HEK293 (cell line): ENCODE measurements around the gene PRKAG3.

Experiments
- CTCF ChIA-PET: fragments of 350-600 bp; formaldehyde crosslinking; extraction: SDS; loops from one replicate; lab custom pipeline; 2021; ENCODE audit warnings: antibody characterized with exemption; lab: Yijun Ruan, JAX
- POLR2A ChIA-PET: fragments of 300-600 bp; formaldehyde crosslinking; extraction: SDS; loops from one replicate; lab custom pipeline; 2020; ENCODE audit warnings: antibody characterized with exemption, inconsistent platforms; lab: Yijun Ruan, JAX
- H3K27ac ChIP-seq: fragments of 200-500 bp; sonication (Bioruptor generic); 2 replicates; pipeline ENCODE4 v1.5.1; 2014; ENCODE audit warnings: low read depth, low read length, control low read depth, inconsistent platforms; ENCODE audit errors: extremely low read depth
- H3K36me3 ChIP-seq, 2 experiments: fragments of 200-500 bp in 1 of 2; sonication (Bioruptor generic) in 1 of 2; 1 replicate in 1 of 2; 2 replicates in 1 of 2; pipeline ENCODE4 v1.5.1; 2014 to 2017; ENCODE audit warnings: inconsistent platforms in 2 of 2, low read length in 2 of 2; ENCODE audit not compliant: control insufficient read depth in 2 of 2, insufficient read depth in 1 of 2
- H3K4me1 ChIP-seq: fragments of 200-500 bp; sonication (Bioruptor generic); 2 replicates; pipeline ENCODE4 v1.5.1; 2014; ENCODE audit warnings: mild to moderate bottlenecking, low read length, inconsistent platforms; ENCODE audit not compliant: control insufficient read depth, insufficient read depth
- H3K4me3 ChIP-seq: 2 replicates; pipeline ENCODE4 v1.5.1; 2011; ENCODE audit warnings: low read depth, mild to moderate bottlenecking, control low read depth, low read length, moderate library complexity
- H3K9me3 ChIP-seq: fragments of 200-500 bp; sonication (Bioruptor generic); 2 replicates; pipeline ENCODE4 v1.5.1; 2014; ENCODE audit warnings: low read depth, low read length, inconsistent platforms; ENCODE audit not compliant: control insufficient read depth, insufficient read depth
- GLIS1 ChIP-seq: fragments of 450-650 bp; formaldehyde crosslinking; IDR thresholded peaks from 2 replicates; pipeline ENCODE4 v1.5.1; 2016; ENCODE audit warnings: missing biosample characterization, missing genetic modification characterization
- HOXC10 ChIP-seq: sonication (generic); formaldehyde crosslinking; IDR thresholded peaks from 2 replicates; pipeline ENCODE4 v1.8.1; 2023; ENCODE audit warnings: mild to moderate bottlenecking, missing genetic modification reagents
- KLF16 ChIP-seq: fragments of 450-650 bp; formaldehyde crosslinking; IDR thresholded peaks from 2 replicates; pipeline ENCODE4 v1.5.1; 2017; ENCODE audit warnings: missing biosample characterization, missing genetic modification characterization
- KLF8 ChIP-seq: fragments of 450-650 bp; formaldehyde crosslinking; IDR thresholded peaks from 2 replicates; pipeline ENCODE4 v1.5.1; 2016; ENCODE audit warnings: missing biosample characterization, missing genetic modification characterization
- MZF1 ChIP-seq: fragments of 450-650 bp; formaldehyde crosslinking; IDR thresholded peaks from 2 replicates; pipeline ENCODE4 v1.5.1; 2017; ENCODE audit warnings: missing biosample characterization, missing genetic modification characterization, borderline replicate concordance
- SP2 ChIP-seq: fragments of 450-650 bp; formaldehyde crosslinking; IDR thresholded peaks from 2 replicates; pipeline ENCODE4 v1.5.1; 2016; ENCODE audit warnings: missing biosample characterization, missing genetic modification characterization
- WT1 ChIP-seq: fragments of 450-650 bp; formaldehyde crosslinking; IDR thresholded peaks from 2 replicates; pipeline ENCODE4 v1.5.1; 2016; ENCODE audit warnings: missing biosample characterization, missing genetic modification characterization
- ZBTB7A ChIP-seq: fragments of 450-650 bp; formaldehyde crosslinking; IDR thresholded peaks from 2 replicates; pipeline ENCODE4 v1.5.1; 2016; ENCODE audit warnings: low read depth, missing biosample characterization, missing genetic modification characterization
- ZBTB8A ChIP-seq: fragments of 450-650 bp; formaldehyde crosslinking; IDR thresholded peaks from 2 replicates; pipeline ENCODE4 v1.5.1; 2016; ENCODE audit warnings: missing biosample characterization, missing genetic modification characterization
- ZFP37 ChIP-seq: fragments of 450-650 bp; formaldehyde crosslinking; IDR thresholded peaks from 2 replicates; pipeline ENCODE4 v1.5.1; 2016; ENCODE audit warnings: missing biosample characterization, missing genetic modification characterization
- ZFP41 ChIP-seq: fragments of 450-650 bp; formaldehyde crosslinking; IDR thresholded peaks from 2 replicates; pipeline ENCODE4 v1.5.1; 2016; ENCODE audit warnings: missing biosample characterization, missing genetic modification characterization, borderline replicate concordance
- ZIC2 ChIP-seq: fragments of 450-650 bp; formaldehyde crosslinking; IDR thresholded peaks from 2 replicates; pipeline ENCODE4 v1.5.1; 2016; ENCODE audit warnings: missing biosample characterization, missing genetic modification characterization
- ZNF2 ChIP-seq: fragments of 450-650 bp; formaldehyde crosslinking; IDR thresholded peaks from 2 replicates; pipeline ENCODE4 v1.5.1; 2016; ENCODE audit warnings: missing biosample characterization, missing genetic modification characterization
- ZNF248 ChIP-seq: fragments of 450-650 bp; formaldehyde crosslinking; IDR thresholded peaks from 2 replicates; pipeline ENCODE4 v1.5.1; 2017; ENCODE audit warnings: missing biosample characterization, missing genetic modification characterization
- ZNF341 ChIP-seq: fragments of 450-650 bp; formaldehyde crosslinking; IDR thresholded peaks from 2 replicates; pipeline ENCODE4; 2016; ENCODE audit warnings: low read depth, missing biosample characterization, missing genetic modification characterization
- ZNF366 ChIP-seq: fragments of 450-650 bp; formaldehyde crosslinking; conservative IDR thresholded peaks from 2 replicates; pipeline ENCODE4 v1.5.1; 2016; ENCODE audit warnings: missing biosample characterization, missing genetic modification characterization
- ZNF391 ChIP-seq: fragments of 450-650 bp; formaldehyde crosslinking; IDR thresholded peaks from 2 replicates; pipeline ENCODE4 v1.5.1; 2016; ENCODE audit warnings: low read depth, missing biosample characterization, missing genetic modification characterization, borderline replicate concordance
- ZNF423 ChIP-seq: fragments of 450-650 bp; formaldehyde crosslinking; IDR thresholded peaks from 2 replicates; pipeline ENCODE4 v1.5.1; 2016; ENCODE audit warnings: missing biosample characterization, missing genetic modification characterization
- ZNF514 ChIP-seq: fragments of 450-650 bp; formaldehyde crosslinking; IDR thresholded peaks from 2 replicates; pipeline ENCODE4 v1.5.1; 2016; ENCODE audit warnings: missing biosample characterization, missing genetic modification characterization
- ZNF549 ChIP-seq: fragments of 450-650 bp; IDR thresholded peaks from 2 replicates; pipeline ENCODE4 v1.5.1; 2018; ENCODE audit warnings: missing biosample characterization, missing genetic modification characterization, mild to moderate bottlenecking, inconsistent platforms, moderate library complexity
- ZNF600 ChIP-seq: fragments of 450-650 bp; formaldehyde crosslinking; IDR thresholded peaks from 2 replicates; pipeline ENCODE4 v1.5.1; 2016; ENCODE audit warnings: missing biosample characterization, missing genetic modification characterization
- TF ChIP-seq, protein P1 (sequence below): fragments of 450-650 bp; formaldehyde crosslinking; IDR thresholded peaks from 2 replicates; pipeline ENCODE4 v1.5.1; 2016; ENCODE audit warnings: missing biosample characterization, missing genetic modification characterization
- TF ChIP-seq, protein P2 (sequence below): fragments of 450-650 bp; formaldehyde crosslinking; IDR thresholded peaks from 2 replicates; pipeline ENCODE4 v1.5.1; 2017; ENCODE audit warnings: missing biosample characterization, missing genetic modification characterization
- TF ChIP-seq, protein P3 (sequence below): fragments of 450-650 bp; formaldehyde crosslinking; IDR thresholded peaks from 2 replicates; pipeline ENCODE4 v1.5.1; 2017; ENCODE audit warnings: missing biosample characterization, missing genetic modification characterization
- TF ChIP-seq, protein P4 (sequence below): sonication (generic); formaldehyde crosslinking; IDR thresholded peaks from 2 replicates; pipeline ENCODE4 v1.8.1; 2022; ENCODE audit warnings: mild to moderate bottlenecking, moderate library complexity, missing genetic modification reagents
- TF ChIP-seq, protein P5 (sequence below): IDR thresholded peaks from 2 replicates; pipeline ENCODE4 v1.6.1; 2011; ENCODE audit warnings: mild to moderate bottlenecking, low read depth, low read length, borderline replicate concordance
- TF ChIP-seq, protein P6 (sequence below): fragments of 450-650 bp; formaldehyde crosslinking; IDR thresholded peaks from 2 replicates; pipeline ENCODE4 v1.5.1; 2016; ENCODE audit warnings: missing biosample characterization, missing genetic modification characterization
- TF ChIP-seq, protein P7 (sequence below): fragments of 450-650 bp; formaldehyde crosslinking; optimal IDR thresholded peaks from 2 replicates; pipeline ENCODE3; 2016; ENCODE audit warnings: missing biosample characterization, mild to moderate bottlenecking, missing genetic modification characterization

The PRKAG3 gene

DNA sequence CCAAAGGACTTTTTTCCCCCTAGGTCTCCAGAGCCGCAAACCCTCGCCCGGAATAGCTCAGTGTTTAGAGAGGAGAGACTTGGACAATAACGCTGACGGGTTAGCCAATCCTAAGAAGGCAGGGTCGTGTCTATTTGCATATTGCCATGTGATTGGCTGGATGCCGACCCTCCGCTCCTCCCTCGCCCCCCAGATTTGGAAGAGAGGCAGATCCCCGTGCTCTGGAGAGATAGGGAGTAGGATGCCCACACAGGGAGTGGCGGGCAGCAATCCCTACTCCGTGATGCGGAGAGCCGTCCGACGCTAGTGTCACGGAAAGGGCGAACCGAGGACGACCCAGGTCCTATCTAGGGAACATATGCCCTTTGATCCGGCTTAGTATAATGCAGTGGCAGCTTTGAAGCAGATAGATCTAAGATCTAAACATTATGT is 29.4 kb upstream of the PRKAG3 start (continued):
- TF ChIP-seq, protein P1, sequence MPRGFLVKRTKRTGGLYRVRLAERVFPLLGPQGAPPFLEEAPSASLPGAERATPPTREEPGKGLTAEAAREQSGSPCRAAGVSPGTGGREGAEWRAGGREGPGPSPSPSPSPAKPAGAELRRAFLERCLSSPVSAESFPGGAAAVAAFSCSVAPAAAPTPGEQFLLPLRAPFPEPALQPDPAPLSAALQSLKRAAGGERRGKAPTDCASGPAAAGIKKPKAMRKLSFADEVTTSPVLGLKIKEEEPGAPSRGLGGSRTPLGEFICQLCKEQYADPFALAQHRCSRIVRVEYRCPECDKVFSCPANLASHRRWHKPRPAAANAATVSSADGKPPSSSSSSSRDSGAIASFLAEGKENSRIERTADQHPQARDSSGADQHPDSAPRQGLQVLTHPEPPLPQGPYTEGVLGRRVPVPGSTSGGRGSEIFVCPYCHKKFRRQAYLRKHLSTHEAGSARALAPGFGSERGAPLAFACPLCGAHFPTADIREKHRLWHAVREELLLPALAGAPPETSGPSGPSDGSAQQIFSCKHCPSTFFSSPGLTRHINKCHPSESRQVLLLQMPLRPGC, result peak; percentile 66; the same call in 1 of the 2 replicates
- TF ChIP-seq, protein P2, sequence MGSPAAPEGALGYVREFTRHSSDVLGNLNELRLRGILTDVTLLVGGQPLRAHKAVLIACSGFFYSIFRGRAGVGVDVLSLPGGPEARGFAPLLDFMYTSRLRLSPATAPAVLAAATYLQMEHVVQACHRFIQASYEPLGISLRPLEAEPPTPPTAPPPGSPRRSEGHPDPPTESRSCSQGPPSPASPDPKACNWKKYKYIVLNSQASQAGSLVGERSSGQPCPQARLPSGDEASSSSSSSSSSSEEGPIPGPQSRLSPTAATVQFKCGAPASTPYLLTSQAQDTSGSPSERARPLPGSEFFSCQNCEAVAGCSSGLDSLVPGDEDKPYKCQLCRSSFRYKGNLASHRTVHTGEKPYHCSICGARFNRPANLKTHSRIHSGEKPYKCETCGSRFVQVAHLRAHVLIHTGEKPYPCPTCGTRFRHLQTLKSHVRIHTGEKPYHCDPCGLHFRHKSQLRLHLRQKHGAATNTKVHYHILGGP (tag by site-specific recombination), result no peak
- TF ChIP-seq ZNF341 (tag by site-specific recombination) (peak; percentile 68), ZNF549 (tag by site-specific recombination) (no peak), ZNF2 (no peak), ZBTB7A (tag by site-specific recombination) (no peak), HOXC10 (CRISPR knock-in tag) (no peak), ZNF248 (tag by site-specific recombination) (no peak), KLF16 (no peak), ZFP37 (tag by site-specific recombination) (no peak), WT1 (tag by site-specific recombination) (peak; percentile 51; the same call in 1 of the 2 replicates), SP2 (tag by site-specific recombination) (peak; percentile 63), ZNF514 (tag by site-specific recombination) (no peak), GLIS1 (tag by site-specific recombination) (peak; percentile 78), ZNF366 (peak; percentile 73), ZNF391 (no peak)
- TF ChIP-seq, protein P3, sequence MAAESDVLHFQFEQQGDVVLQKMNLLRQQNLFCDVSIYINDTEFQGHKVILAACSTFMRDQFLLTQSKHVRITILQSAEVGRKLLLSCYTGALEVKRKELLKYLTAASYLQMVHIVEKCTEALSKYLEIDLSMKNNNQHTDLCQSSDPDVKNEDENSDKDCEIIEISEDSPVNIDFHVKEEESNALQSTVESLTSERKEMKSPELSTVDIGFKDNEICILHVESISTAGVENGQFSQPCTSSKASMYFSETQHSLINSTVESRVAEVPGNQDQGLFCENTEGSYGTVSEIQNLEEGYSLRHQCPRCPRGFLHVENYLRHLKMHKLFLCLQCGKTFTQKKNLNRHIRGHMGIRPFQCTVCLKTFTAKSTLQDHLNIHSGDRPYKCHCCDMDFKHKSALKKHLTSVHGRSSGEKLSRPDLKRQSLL, result peak; percentile 36; the same call in 1 of the 2 replicates
- TF ChIP-seq, protein P4, sequence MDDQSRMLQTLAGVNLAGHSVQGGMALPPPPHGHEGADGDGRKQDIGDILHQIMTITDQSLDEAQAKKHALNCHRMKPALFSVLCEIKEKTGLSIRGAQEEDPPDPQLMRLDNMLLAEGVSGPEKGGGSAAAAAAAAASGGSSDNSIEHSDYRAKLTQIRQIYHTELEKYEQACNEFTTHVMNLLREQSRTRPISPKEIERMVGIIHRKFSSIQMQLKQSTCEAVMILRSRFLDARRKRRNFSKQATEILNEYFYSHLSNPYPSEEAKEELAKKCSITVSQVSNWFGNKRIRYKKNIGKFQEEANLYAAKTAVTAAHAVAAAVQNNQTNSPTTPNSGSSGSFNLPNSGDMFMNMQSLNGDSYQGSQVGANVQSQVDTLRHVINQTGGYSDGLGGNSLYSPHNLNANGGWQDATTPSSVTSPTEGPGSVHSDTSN (CRISPR knock-in tag), result no peak
- TF ChIP-seq, protein P5, sequence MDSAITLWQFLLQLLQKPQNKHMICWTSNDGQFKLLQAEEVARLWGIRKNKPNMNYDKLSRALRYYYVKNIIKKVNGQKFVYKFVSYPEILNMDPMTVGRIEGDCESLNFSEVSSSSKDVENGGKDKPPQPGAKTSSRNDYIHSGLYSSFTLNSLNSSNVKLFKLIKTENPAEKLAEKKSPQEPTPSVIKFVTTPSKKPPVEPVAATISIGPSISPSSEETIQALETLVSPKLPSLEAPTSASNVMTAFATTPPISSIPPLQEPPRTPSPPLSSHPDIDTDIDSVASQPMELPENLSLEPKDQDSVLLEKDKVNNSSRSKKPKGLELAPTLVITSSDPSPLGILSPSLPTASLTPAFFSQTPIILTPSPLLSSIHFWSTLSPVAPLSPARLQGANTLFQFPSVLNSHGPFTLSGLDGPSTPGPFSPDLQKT, result no peak

DNA sequence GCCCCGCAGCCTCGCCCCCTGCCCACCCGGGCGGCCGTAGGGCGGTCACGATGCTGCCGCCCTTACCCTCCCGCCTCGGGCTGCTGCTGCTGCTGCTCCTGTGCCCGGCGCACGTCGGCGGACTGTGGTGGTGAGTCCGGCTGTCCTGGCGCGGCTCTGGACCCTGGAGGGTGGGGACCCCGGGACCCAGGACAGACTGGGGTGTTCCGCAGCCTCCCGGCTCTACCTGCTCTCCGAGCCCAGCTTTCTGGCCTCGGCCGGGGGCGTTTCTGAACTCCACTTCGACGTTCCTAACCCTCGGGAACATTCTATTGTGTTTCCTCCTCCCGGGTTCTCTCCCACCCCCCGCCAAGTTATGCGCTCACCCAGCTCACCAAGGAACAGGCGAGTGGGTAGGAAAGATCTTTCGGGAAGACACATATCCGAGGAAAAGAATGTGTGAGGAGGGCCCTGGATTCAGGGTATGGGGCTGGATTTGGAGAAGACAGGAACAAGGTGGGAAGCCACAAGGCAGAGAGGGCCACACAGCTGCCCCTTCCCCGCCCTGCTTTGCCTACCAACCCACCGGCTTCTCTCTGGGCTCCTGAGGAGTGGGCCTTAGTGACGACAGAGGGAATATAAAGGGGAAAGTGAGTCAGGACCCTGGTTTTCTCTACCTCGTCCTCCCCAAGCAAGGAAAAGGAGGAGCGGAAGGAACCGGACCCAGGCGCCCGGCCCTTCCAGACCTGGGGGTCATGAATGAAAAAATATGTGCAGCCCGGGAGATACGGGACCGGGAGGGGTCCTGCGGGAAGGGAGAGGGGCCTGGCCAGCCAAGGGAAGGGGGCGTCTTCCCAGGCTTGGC is 28.6 kb upstream of the PRKAG3 start:
- peaks cover 16% of the 10 kb centered on the region for H3K4me1 ChIP-seq
- H3K27ac ChIP-seq, result peak overlapping the region; percentile 47; the same call in 1 of the 2 replicates
- POLR2A ChIA-PET, result interaction anchor here (0.7 to 1.5 kb wide), 3 partner anchors 20 to 49 kb away, joined by 3 to 6 read pairs (median 3); partner anchors contain the start of gene WNT10A
- H3K9me3 ChIP-seq, result no peaks in the 10 kb centered on the region
- H3K36me3 ChIP-seq, result no peaks in the 10 kb centered on the region
- peak overlapping the region; percentile 40 for H3K4me3 ChIP-seq
- CTCF ChIA-PET, result interaction anchor here (0.6 to 10.4 kb wide), 9 partner anchors 9 to 148 kb away, joined by 3 to 71 read pairs (median 4); no protein-coding TSS in a partner anchor
- TF ChIP-seq ZNF423 (no peak), ZNF600 (peak; percentile 28; the same call in 1 of the 2 replicates), GLIS1 (tag by site-specific recombination) (peak; percentile 79), KLF8 (tag by site-specific recombination) (peak; percentile 37; the same call in 1 of the 2 replicates), ZIC2 (tag by site-specific recombination) (peak; percentile 26), MZF1 (tag by site-specific recombination) (no peak), ZBTB8A (tag by site-specific recombination) (peak; percentile 15; the same call in 1 of the 2 replicates), ZFP41 (no peak)
- TF ChIP-seq, protein P6, sequence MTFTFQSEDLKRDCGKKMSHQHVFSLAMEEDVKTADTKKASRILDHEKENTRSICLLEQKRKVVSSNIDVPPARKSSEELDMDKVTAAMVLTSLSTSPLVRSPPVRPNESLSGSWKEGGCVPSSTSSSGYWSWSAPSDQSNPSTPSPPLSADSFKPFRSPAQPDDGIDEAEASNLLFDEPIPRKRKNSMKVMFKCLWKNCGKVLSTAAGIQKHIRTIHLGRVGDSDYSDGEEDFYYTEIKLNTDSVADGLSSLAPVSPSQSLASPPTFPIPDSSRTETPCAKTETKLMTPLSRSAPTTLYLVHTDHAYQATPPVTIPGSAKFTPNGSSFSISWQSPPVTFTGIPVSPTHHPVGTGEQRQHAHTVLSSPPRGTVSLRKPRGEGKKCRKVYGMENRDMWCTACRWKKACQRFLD (tag by site-specific recombination), result no peak
- TF ChIP-seq, protein P7, sequence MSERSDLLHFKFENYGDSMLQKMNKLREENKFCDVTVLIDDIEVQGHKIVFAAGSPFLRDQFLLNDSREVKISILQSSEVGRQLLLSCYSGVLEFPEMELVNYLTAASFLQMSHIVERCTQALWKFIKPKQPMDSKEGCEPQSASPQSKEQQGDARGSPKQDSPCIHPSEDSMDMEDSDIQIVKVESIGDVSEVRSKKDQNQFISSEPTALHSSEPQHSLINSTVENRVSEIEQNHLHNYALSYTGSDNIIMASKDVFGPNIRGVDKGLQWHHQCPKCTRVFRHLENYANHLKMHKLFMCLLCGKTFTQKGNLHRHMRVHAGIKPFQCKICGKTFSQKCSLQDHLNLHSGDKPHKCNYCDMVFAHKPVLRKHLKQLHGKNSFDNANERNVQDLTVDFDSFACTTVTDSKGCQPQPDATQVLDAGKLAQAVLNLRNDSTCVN (tag by site-specific recombination), result peak; percentile 27
